ENCODE results near the gene GAS7.

GRCh38 chr17:9956474-9957131 is 241.8 kb downstream of the GAS7 start:
- TF ChIP-seq CTCF (IDR thresholded peaks at IDR 0.05) (no peak), POLR2A (IDR thresholded peaks at IDR 0.05) (no peak)

Measured in tibial nerve (tissue), 3 donors.